Spinal cord (tissue), 10 donors: ENCODE data around the gene COG1. TPM values are rescaled to one million over a fixed set of nuclear protein-coding genes. Genes with fewer than 3 reads are reported as not detected.
A peak's percentile ranks its signal among the peaks of the same experiment; 100 is the strongest.
"Not testable (repeated sequence)": the region's sequence is repeated elsewhere in the genome, so short reads cannot be mapped to it uniquely, and the experiment has no call there.

ENCODE experiments used
- DNase-seq, 6 donors: peaks; one replicate each; pipeline versions ENCODE4 v3.0.0 to v3.0.0-alpha.2; 2013 to 2015; ENCODE audit warnings: low spot score in 6 of 6, low read depth in 4 of 6
- H3K27ac ChIP-seq: one replicate; pipeline ENCODE4 v1.5.1; 2013; ENCODE audit warnings: low read depth, low read length, control low read depth
- H3K27me3 ChIP-seq: one replicate; pipeline ENCODE4 v1.6.1; 2013; ENCODE audit warnings: low read length; ENCODE audit not compliant: control insufficient read depth, insufficient read depth
- H3K36me3 ChIP-seq: one replicate; pipeline ENCODE4 v1.6.1; 2013; ENCODE audit warnings: low read length; ENCODE audit not compliant: control insufficient read depth, insufficient read depth
- H3K4me1 ChIP-seq: one replicate; pipeline ENCODE4 v1.6.1; 2013; ENCODE audit warnings: low read length; ENCODE audit not compliant: control insufficient read depth, insufficient read depth
- H3K4me3 ChIP-seq: one replicate; pipeline ENCODE4 v1.5.1; 2013; ENCODE audit warnings: low read depth, low read length, control low read depth
- H3K9me3 ChIP-seq: one replicate; pipeline ENCODE4 v1.6.1; 2013; ENCODE audit warnings: low read length; ENCODE audit not compliant: control insufficient read depth, insufficient read depth
- WGBS: methylation state at CpG from one replicate; pipeline ENCODE4 v1.1.5; 2013; ENCODE audit warnings: missing lambda C conversion rate; ENCODE audit not compliant: insufficient coverage; 5-methylcytosine and 5-hydroxymethylcytosine counted together
- long read RNA-seq, 4 donors: transcript quantifications; one replicate each; lab custom pipeline, GENCODE V29; 2026
- polyA plus RNA-seq, 2 donors: library from polyadenylated mRNA; unstranded; fragments of 120-200 nt; gene quantifications; one replicate each; pipeline ENCODE4 v1.2.1, GENCODE V29; 2013; ENCODE audit not compliant: insufficient read length in 2 of 2
- total RNA-seq, 2 donors: library from RNA; depleted of rRNA in 1 of 2; stranded (reverse); fragments of 120-200 nt in 1 of 2; fragments of >200 nt in 1 of 2; gene quantifications; one replicate each; pipeline versions ENCODE4 v1.2.3 to v1.2.4, GENCODE V29; 2013 to 2014
- donor health status: healthy.

The COG1 gene
- total RNA-seq = 10 to 100 TPM; 18.7 to 39.0 TPM
- polyA plus RNA-seq = 10 to 100 TPM; 52.2 to 64.7 TPM
- long read RNA-seq, donor 1, partial matches to known transcripts = 0 of 3 reads
- long read RNA-seq, donor 1, other reads (novel, unspliced or antisense) = 0 of 3 reads
- long read RNA-seq, donor 2, partial matches to known transcripts = 0 of 1 reads
- long read RNA-seq, donor 2, other reads (novel, unspliced or antisense) = 0 of 1 reads
- long read RNA-seq, donor 3, partial matches to known transcripts = 0 of 1 reads
- long read RNA-seq, donor 3, other reads (novel, unspliced or antisense) = 0 of 1 reads
- long read RNA-seq, donor 4, partial matches to known transcripts = 0 of 3 reads
- long read RNA-seq, donor 4, other reads (novel, unspliced or antisense) = 0 of 3 reads

GRCh38 chr17:73192894-73193701 is at the start of gene COG1:
TSS of gene COG1 (plus strand) at chr17:73193055. CDS start at chr17:73193070, 15 bp downstream.
- H3K27ac ChIP-seq = peak within 1 kb of the TSS; percentile 88
- no peaks in the 10 kb centered on the region for H3K27me3 ChIP-seq
- H3K4me1 ChIP-seq = peaks cover 24% of the 10 kb centered on the region
- DNase-seq = peak; percentile 78 to 98 (median 83)
- H3K4me3 ChIP-seq = peak within 1 kb of the TSS; percentile 87
- under 1% methylated on average over 79 of the region's 84 CpGs for WGBS
- H3K9me3 ChIP-seq = no peaks in the 10 kb centered on the region
- H3K36me3 ChIP-seq = peaks cover 20% of the 10 kb centered on the region

DNA sequence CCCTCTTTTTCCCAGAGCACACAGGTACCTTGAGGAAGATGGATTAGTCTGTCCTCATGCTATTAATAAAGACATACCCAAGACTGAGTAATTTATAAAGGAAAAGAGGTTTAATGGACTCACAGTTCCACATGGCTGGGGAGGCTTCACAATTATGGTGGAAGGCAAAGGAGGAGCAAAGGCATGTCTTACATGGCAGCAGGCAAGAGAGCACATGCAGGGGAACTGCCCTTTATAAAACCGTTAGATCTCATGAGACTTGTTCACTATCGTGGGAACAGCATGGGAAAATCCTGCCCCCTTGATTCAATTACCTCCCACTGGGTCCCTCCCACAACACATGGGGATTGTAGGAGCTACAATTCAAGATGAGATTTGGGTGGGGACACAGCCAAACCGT is 48.6 kb upstream of the COG1 start:
- H3K27me3 ChIP-seq, H3K4me1 ChIP-seq, H3K36me3 ChIP-seq, DNase-seq, H3K27ac ChIP-seq, H3K9me3 ChIP-seq, H3K4me3 ChIP-seq: not testable (repeated sequence)
- WGBS = 79% methylated on average over 2 of the region's 3 CpGs

DNA sequence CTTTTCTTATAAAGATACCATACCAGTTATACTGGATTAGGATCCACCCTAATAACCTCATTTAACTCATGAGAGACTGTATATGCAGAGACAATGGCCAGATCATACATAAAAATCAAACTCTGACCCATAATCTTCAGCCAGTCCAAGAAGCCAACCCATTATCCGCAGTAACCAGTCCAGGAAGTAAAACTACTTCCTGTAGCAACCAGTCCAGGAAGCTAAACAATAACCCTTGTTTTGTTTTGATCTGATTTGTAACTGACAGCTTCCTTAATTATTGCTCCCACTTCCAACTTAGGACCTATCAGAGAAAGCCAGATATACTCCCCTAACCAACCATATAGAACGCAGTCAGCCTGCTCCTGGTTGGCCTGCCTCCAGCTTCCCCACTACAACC is 47.2 kb upstream of the COG1 start:
- no peak overlapping the region for H3K27ac ChIP-seq
- H3K4me1 ChIP-seq = peaks cover 4% of the 10 kb centered on the region
- no peak for DNase-seq
- no peaks in the 10 kb centered on the region for H3K9me3 ChIP-seq
- no peaks in the 10 kb centered on the region for H3K36me3 ChIP-seq
- WGBS = 90% methylated on average over 1 of the region's 2 CpGs
- no peak overlapping the region for H3K4me3 ChIP-seq
- no peaks in the 10 kb centered on the region for H3K27me3 ChIP-seq

GRCh38 chr17:73147791-73148190 is 45.1 kb upstream of the COG1 start:
- not testable (repeated sequence) for H3K4me1 ChIP-seq, H3K36me3 ChIP-seq, H3K27ac ChIP-seq, H3K27me3 ChIP-seq, H3K4me3 ChIP-seq, DNase-seq, H3K9me3 ChIP-seq
- WGBS = no CpG with 5 or more reads among the region's 11 CpGs

GRCh38 chr17:73148540-73149334 is 44.1 kb upstream of the COG1 start:
- no peaks in the 10 kb centered on the region for H3K9me3 ChIP-seq
- H3K4me3 ChIP-seq = no peak overlapping the region
- WGBS = 80% methylated on average over 5 of the region's 6 CpGs
- H3K4me1 ChIP-seq = peaks cover 4% of the 10 kb centered on the region
- no peak overlapping the region for H3K27ac ChIP-seq
- DNase-seq = no peak
- no peaks in the 10 kb centered on the region for H3K36me3 ChIP-seq
- H3K27me3 ChIP-seq = no peaks in the 10 kb centered on the region

DNA sequence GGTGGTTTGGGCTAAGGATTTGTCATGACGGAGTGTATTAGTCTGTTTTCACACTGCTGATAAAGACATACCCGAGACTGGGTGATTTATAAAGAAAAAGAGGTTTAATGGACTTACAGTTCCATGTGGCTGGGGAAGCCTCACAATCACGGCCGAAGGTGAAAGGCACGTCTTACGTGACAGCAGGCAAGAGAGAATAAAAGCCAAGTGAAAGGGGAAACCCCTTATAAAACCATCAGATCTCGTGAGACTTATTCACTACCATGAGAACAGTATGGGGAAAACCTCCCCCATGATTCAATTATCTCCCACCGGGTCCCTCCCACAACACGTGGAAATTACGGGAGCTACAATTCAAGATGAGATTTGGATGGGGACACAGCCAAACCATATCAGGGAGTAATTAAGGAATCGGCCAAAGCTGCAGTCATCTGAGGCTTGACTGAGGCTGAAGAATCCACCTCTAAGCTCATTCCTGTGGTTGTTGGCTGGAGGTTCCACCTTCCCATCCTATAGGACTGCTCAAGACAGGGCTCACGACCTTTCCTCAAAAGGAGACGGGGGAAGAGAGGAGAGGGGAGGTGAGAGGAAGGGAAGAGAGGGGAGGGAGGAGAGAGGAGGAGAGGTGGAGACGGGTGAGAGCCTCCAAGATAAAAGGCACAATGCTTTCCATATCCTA is 42.1 kb upstream of the COG1 start:
- H3K9me3 ChIP-seq, H3K4me3 ChIP-seq, DNase-seq, H3K27ac ChIP-seq, H3K36me3 ChIP-seq, H3K27me3 ChIP-seq: not testable (repeated sequence)
- WGBS = 100% methylated on average over 2 of the region's 14 CpGs
- peaks cover 15% of the 10 kb centered on the region for H3K4me1 ChIP-seq

- Histone ChIP-seq H3K27ac (no peak overlapping the region), H3K36me3 (no peaks in the 10 kb centered on the region), H3K9me3 (no peaks in the 10 kb centered on the region), H3K4me3 (no peak overlapping the region), H3K27me3 (peaks cover 5% of the 10 kb centered on the region), H3K4me1 (peaks cover 22% of the 10 kb centered on the region)
- no peak for DNase-seq
- WGBS = 92% methylated on average over 3 of the region's 9 CpGs
These were observed 40.8 kb upstream of the COG1 start for GRCh38 chr17:73151916-73152632.

DNA sequence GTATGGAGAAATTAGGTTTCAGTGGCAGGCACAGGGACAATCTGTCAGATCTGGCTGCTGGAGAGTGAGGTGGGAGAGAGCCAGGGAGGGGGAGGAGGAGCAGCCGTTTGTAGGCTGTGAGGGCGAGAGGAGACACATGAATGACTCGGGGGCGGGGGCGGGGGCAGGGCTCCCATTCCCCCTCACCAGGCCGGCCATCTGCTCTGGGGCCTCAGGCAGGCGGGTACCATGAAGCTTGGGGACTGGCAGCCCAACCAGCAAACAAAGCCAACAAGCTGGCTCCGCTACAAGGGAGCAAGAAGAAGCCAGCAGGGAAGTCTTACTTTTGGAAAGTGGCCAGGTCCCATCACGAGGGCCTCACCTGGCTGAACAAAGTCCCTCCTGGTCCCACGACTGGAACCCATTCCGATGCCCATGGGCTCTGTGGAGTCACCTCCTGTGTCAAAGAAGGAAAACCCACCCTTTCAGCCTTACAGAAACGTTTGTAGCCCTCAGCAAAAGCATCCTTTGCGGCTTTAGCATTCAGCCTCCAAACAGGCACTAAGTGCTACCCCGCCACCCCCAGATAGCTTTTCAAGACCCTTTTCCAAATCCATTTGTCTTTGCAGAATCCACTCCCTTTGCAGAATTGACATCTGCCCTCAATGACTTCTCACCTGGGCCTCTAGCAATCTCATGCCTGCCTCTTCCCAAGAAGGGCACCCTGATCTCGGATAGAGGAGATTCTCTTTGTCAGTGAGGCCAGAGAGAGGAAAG is 37.3 kb upstream of the COG1 start:
- no peak overlapping the region for H3K4me3 ChIP-seq
- no peaks in the 10 kb centered on the region for H3K9me3 ChIP-seq
- H3K36me3 ChIP-seq = no peaks in the 10 kb centered on the region
- 57% methylated on average over 11 of the region's 15 CpGs for WGBS
- DNase-seq = peak in 2 of 6 donors; percentile 85 to 94
- peaks cover 27% of the 10 kb centered on the region for H3K4me1 ChIP-seq
- H3K27me3 ChIP-seq = peaks cover 9% of the 10 kb centered on the region
- H3K27ac ChIP-seq = peak overlapping the region; percentile 15
